HG03520 (cell line): Measurements from ENCODE around the gene HOATZ.

Experiments used
- ATAC-seq: cut with Tn5 transposase; IDR thresholded peaks from one replicate; pipeline ENCODE4 v1.9.1; 2021; ENCODE audit warnings: mild to moderate bottlenecking, moderate library complexity; ENCODE audit not compliant: unreplicated experiment

The HOATZ gene

GRCh38 chr11:111548525-111548924 lies 33.9 kb downstream of the HOATZ start:
- ATAC-seq = no peak

GRCh38 chr11:111549196-111549868 lies 34.8 kb downstream of the HOATZ start:
- ATAC-seq = no peak

GRCh38 chr11:111549869-111550203 lies 35.3 kb downstream of the HOATZ start:
- no peak for ATAC-seq

- ATAC-seq = no peak
These were observed 35.7 kb downstream of the HOATZ start for GRCh38 chr11:111550258-111550657.

- no peak for ATAC-seq
These were observed 40.0 kb downstream of the HOATZ start for GRCh38 chr11:111554532-111554931.

GRCh38 chr11:111555255-111555654 lies 40.7 kb downstream of the HOATZ start:
- no peak for ATAC-seq

- no peak for ATAC-seq
These were observed 43.0 kb downstream of the HOATZ start for GRCh38 chr11:111557425-111558111.

- ATAC-seq = no peak
These were observed 45.4 kb downstream of the HOATZ start for GRCh38 chr11:111559800-111560464.

- ATAC-seq = no peak
These were observed 46.2 kb downstream of the HOATZ start for GRCh38 chr11:111560800-111561199.

GRCh38 chr11:111561306-111561705 lies 46.7 kb downstream of the HOATZ start:
- no peak for ATAC-seq

GRCh38 chr11:111561791-111562325 lies 47.3 kb downstream of the HOATZ start:
- ATAC-seq = no peak

GRCh38 chr11:111562692-111563389 lies 48.3 kb downstream of the HOATZ start:
- no peak for ATAC-seq

GRCh38 chr11:111565114-111565720 lies 50.6 kb downstream of the HOATZ start:
- ATAC-seq = no peak

- ATAC-seq = no peak
These were observed 51.7 kb downstream of the HOATZ start for GRCh38 chr11:111566324-111566723.

- no peak for ATAC-seq
These were observed 54.9 kb downstream of the HOATZ start for GRCh38 chr11:111569476-111569875.

GRCh38 chr11:111570796-111571195 lies 56.2 kb downstream of the HOATZ start:
- no peak for ATAC-seq

GRCh38 chr11:111571829-111572501 lies 57.4 kb downstream of the HOATZ start:
- no peak for ATAC-seq

- no peak for ATAC-seq
These were observed 58.0 kb downstream of the HOATZ start for GRCh38 chr11:111572581-111572980.

GRCh38 chr11:111573821-111574249 lies 59.3 kb downstream of the HOATZ start:
- no peak for ATAC-seq
